ENCODE data around the gene RNF26. TPM values are rescaled to one million over a fixed set of nuclear protein-coding genes. Genes with fewer than 3 reads are reported as not detected.

RNF26 gene
- total RNA-seq, 1 experiment from 2014 or later = 45.6 TPM

- ChIA-PET RAD21 (ENCODE audit: low non-redundant PET in 1 of 2, low total read pairs in 2 of 2, uncharacterized antibody in 2 of 2, unreplicated experiment in 2 of 2) (no interaction called here), POLR2A (interaction anchor here (1.0 to 1.2 kb wide), 2 partner anchors 10 to 11 kb away, joined by 3 read pairs; partner anchors contain the start of gene MCAM), CTCF (interaction anchor here (1.1 kb wide), 1 partner anchor 16 kb away, joined by 3 read pairs; no protein-coding TSS in a partner anchor)
- TF ChIP-seq CTCF (IDR thresholded peaks at IDR 0.05 in 2 of 3, conservative IDR thresholded peaks at IDR 0.05 in 1 of 3; ENCODE audit: borderline replicate concordance in 1 of 3, insufficient read depth in 1 of 3, low read depth in 2 of 3, low read length in 2 of 3) (peak in 1 of 3 experiments; percentile 27; a peak in 1 of 6 replicates), RAD21 (IDR thresholded peaks at IDR 0.05; ENCODE audit: low read depth) (peak; percentile 47; the same call in 1 of the 2 replicates), MAX (IDR thresholded peaks at IDR 0.05) (no peak)
- no TSS peak for BruUV-seq (replicated peaks)
- Histone ChIP-seq H3K4me1 (ENCODE audit: control insufficient read depth in 1 of 2, insufficient read depth in 2 of 2, low read length in 2 of 2) (no peaks in the 10 kb centered on the region), H3K27ac (ENCODE audit: low read depth, low read length) (no peak overlapping the region), H2AFZ (ENCODE audit: low read depth, low read length, poor library complexity, severe bottlenecking) (no peak overlapping the region), H3K27me3 (ENCODE audit: insufficient read depth, low read length) (no peaks in the 10 kb centered on the region), H3K9me3 (ENCODE audit: control insufficient read depth in 1 of 2, insufficient read depth in 1 of 2, low read depth in 1 of 2, low read length in 2 of 2) (no peaks in the 10 kb centered on the region), H3K79me2 (ENCODE audit: insufficient read depth, low read length) (no peaks in the 10 kb centered on the region), H3K4me2 (ENCODE audit: low read length) (no peak overlapping the region), H3K9ac (ENCODE audit: low read length) (no peak overlapping the region), H4K20me1 (ENCODE audit: insufficient read depth) (no peaks in the 10 kb centered on the region), H3K36me3 (ENCODE audit: control insufficient read depth in 1 of 2, insufficient read depth in 2 of 2, low read length in 2 of 2) (peaks cover 3 to 9% of the 10 kb centered on the region in 2 experiments; a peak in 2 of 4 replicates), H3K4me3 (replicated peaks in 1 of 2; ENCODE audit: low read depth in 1 of 2, low read length in 2 of 2) (no peak overlapping the region), H3K9me2 (ENCODE audit: insufficient read depth) (no peaks in the 10 kb centered on the region)
- intact Hi-C loops (cut with micrococcal nuclease) = no loop called here
- peak; percentile 30; the same call in 1 of the 2 replicates for ATAC-seq
- DNase-seq (ENCODE audit: low read depth, low spot score) = no peak
These were observed 27.1 kb upstream of the RNF26 start for GRCh38 chr11:119307219-119307618.

- CTCF ChIA-PET = interaction anchor here (1.1 kb wide), 1 partner anchor 15 kb away, joined by 3 read pairs; no protein-coding TSS in a partner anchor
- POLR2A ChIA-PET = interaction anchor here (0.7 to 1.2 kb wide), 3 partner anchors 9 to 10 kb away, joined by 3 read pairs; partner anchors contain the start of gene MCAM
- RAD21 ChIA-PET (ENCODE audit: low non-redundant PET in 1 of 2, low total read pairs in 2 of 2, uncharacterized antibody in 2 of 2, unreplicated experiment in 2 of 2) = no interaction called here
- Histone ChIP-seq H3K27me3 (ENCODE audit: insufficient read depth, low read length) (no peaks in the 10 kb centered on the region), H3K9me2 (ENCODE audit: insufficient read depth) (no peaks in the 10 kb centered on the region), H3K9ac (ENCODE audit: low read length) (no peak overlapping the region), H3K36me3 (ENCODE audit: control insufficient read depth in 1 of 2, insufficient read depth in 2 of 2, low read length in 2 of 2) (peaks cover 0 to 12% of the 10 kb centered on the region in 2 experiments; a peak in 2 of 4 replicates), H4K20me1 (ENCODE audit: insufficient read depth) (no peaks in the 10 kb centered on the region), H3K4me2 (ENCODE audit: low read length) (no peak overlapping the region), H3K4me1 (ENCODE audit: control insufficient read depth in 1 of 2, insufficient read depth in 2 of 2, low read length in 2 of 2) (no peaks in the 10 kb centered on the region), H3K79me2 (ENCODE audit: insufficient read depth, low read length) (no peaks in the 10 kb centered on the region), H3K4me3 (replicated peaks in 1 of 2; ENCODE audit: low read depth in 1 of 2, low read length in 2 of 2) (no peak overlapping the region), H3K9me3 (ENCODE audit: control insufficient read depth in 1 of 2, insufficient read depth in 1 of 2, low read depth in 1 of 2, low read length in 2 of 2) (no peaks in the 10 kb centered on the region), H3K27ac (ENCODE audit: low read depth, low read length) (no peak overlapping the region), H2AFZ (ENCODE audit: low read depth, low read length, poor library complexity, severe bottlenecking) (no peak overlapping the region)
- ATAC-seq (no peak), DNase-seq (ENCODE audit: low read depth, low spot score) (no peak)
- intact Hi-C loops (cut with micrococcal nuclease) = no loop called here
- no TSS peak for BruUV-seq (replicated peaks)
- TF ChIP-seq TCF7L2 (IDR thresholded peaks at IDR 0.05; ENCODE audit: borderline replicate concordance, extremely low read depth, insufficient read depth, insufficient read length) = no peak
- TF ChIP-seq EZH2phosphoT487 (IDR thresholded peaks at IDR 0.05; ENCODE audit: borderline replicate concordance) = no peak
- no peak for TF ChIP-seq SP1 (IDR thresholded peaks at IDR 0.05; ENCODE audit: low read depth)
- no peak for TF ChIP-seq ZBTB33 (IDR thresholded peaks at IDR 0.05; ENCODE audit: extremely low read depth, insufficient replicate concordance, low read length)
- TF ChIP-seq EZH2 (IDR thresholded peaks at IDR 0.05) = no peak
- no peak for TF ChIP-seq EGR1 (IDR thresholded peaks at IDR 0.05; ENCODE audit: low read depth)
- no peak for TF ChIP-seq CEBPB (IDR thresholded peaks at IDR 0.05; ENCODE audit: low read depth)
- no peak for TF ChIP-seq JUND (IDR thresholded peaks at IDR 0.05)
- no peak for TF ChIP-seq RAD21 (IDR thresholded peaks at IDR 0.05; ENCODE audit: low read depth)
- TF ChIP-seq POLR2AphosphoS5 (IDR thresholded peaks at IDR 0.05; ENCODE audit: low read depth, low read length) = no peak
These were observed 26.4 kb upstream of the RNF26 start for GRCh38 chr11:119307974-119308373.

All from HCT116 (cell line).